HG03558 (cell line): ENCODE results near the gene CAMK2D.

Source experiments
- ATAC-seq: cut with Tn5 transposase; IDR thresholded peaks from one replicate; pipeline ENCODE4 v1.9.1; 2021; ENCODE audit warnings: moderate number of reproducible peaks; ENCODE audit not compliant: unreplicated experiment; ENCODE audit errors: extremely low read depth

The CAMK2D gene

GRCh38 chr4:113420938-113421337, 340.6 kb downstream of the CAMK2D start:
- ATAC-seq = no peak

- ATAC-seq = no peak
These were observed 341.9 kb downstream of the CAMK2D start for GRCh38 chr4:113419631-113420030.

GRCh38 chr4:113411496-113411938, 350.0 kb downstream of the CAMK2D start:
- ATAC-seq = no peak

- no peak for ATAC-seq
These were observed 350.9 kb downstream of the CAMK2D start for GRCh38 chr4:113410686-113411085.

- ATAC-seq = no peak
These were observed 352.4 kb downstream of the CAMK2D start for GRCh38 chr4:113409181-113409580.

GRCh38 chr4:113407409-113407808, 354.1 kb downstream of the CAMK2D start:
- ATAC-seq = no peak

- ATAC-seq = no peak
These were observed 354.9 kb downstream of the CAMK2D start for GRCh38 chr4:113406723-113407016.

- no peak for ATAC-seq
These were observed 355.4 kb downstream of the CAMK2D start for GRCh38 chr4:113405874-113406722.

- no peak for ATAC-seq
These were observed 356.7 kb downstream of the CAMK2D start for GRCh38 chr4:113404841-113405240.

GRCh38 chr4:113404167-113404571, 357.4 kb downstream of the CAMK2D start:
- no peak for ATAC-seq
